Activated CD8-positive, alpha-beta memory T cell treated with anti-CD3 and anti-CD28 coated beads, Interleukin-2, amount 10 ng/mL, durations not matched to agents 7 days and 5 days (primary cell): Measurements from ENCODE around the gene TMEM253. TPM values are rescaled to one million over a fixed set of nuclear protein-coding genes. Genes with fewer than 3 reads are reported as not detected.

Experiments used
- ATAC-seq: fragments of 150-1000 bp; cut with Tn5 transposase; one replicate; pipeline ENCODE4 v1.10.0; 2021; ENCODE audit warnings: moderate library complexity
- CTCF ChIA-PET: fragments of 350-600 bp; sonication (Branson Sonifier 250); formaldehyde crosslinking; loops from one replicate; lab custom pipeline; 2021; ENCODE audit warnings: antibody characterized with exemption; lab: Charles Lee
- DNase-seq: peaks from one replicate; pipeline ENCODE4 v3.0.0-alpha.2; 2020
- H3K27ac Mint-ChIP-seq: one replicate; pipeline ENCODE4 v1.8.0; 2021; ENCODE audit warnings: mild to moderate bottlenecking, mixed read lengths
- H3K27me3 Mint-ChIP-seq: one replicate; pipeline ENCODE4 v1.8.0; 2021; ENCODE audit warnings: mixed read lengths
- H3K36me3 Mint-ChIP-seq: one replicate; pipeline ENCODE4 v1.8.0; 2021; ENCODE audit warnings: mild to moderate bottlenecking, mixed read lengths
- H3K4me1 Mint-ChIP-seq: one replicate; pipeline ENCODE4 v1.8.0; 2021; ENCODE audit warnings: mixed read lengths
- H3K4me3 Mint-ChIP-seq: one replicate; pipeline ENCODE4 v1.8.0; 2021; ENCODE audit warnings: mild to moderate bottlenecking, moderate library complexity, mixed read lengths
- H3K9me3 Mint-ChIP-seq: one replicate; pipeline ENCODE4 v1.8.0; 2022; ENCODE audit warnings: low read depth, mixed read lengths
- total RNA-seq, 2 experiments: library from RNA; stranded (reverse); gene quantifications; one replicate each; pipeline ENCODE4 v1.2.3, GENCODE V29; 2021

Gene TMEM253
- total RNA-seq, 2 experiments from 2014 or later: not detected

GRCh38 chr14:21074398-21075272, 26.2 kb upstream of the TMEM253 start:
- CTCF ChIA-PET: interaction anchor here (0.8 to 5.9 kb wide), 6 partner anchors 13 to 421 kb away, joined by 3 to 74 read pairs (median 8); no protein-coding TSS in a partner anchor
- no peak for ATAC-seq
- peaks cover 36% of the 10 kb centered on the region for H3K27me3 Mint-ChIP-seq

GRCh38 chr14:21075719-21076437, 25.0 kb upstream of the TMEM253 start:
- no peak for ATAC-seq
- Mint-ChIP-seq H3K36me3 (no peaks in the 10 kb centered on the region), H3K27me3 (peaks cover 26% of the 10 kb centered on the region), H3K27ac (no peak overlapping the region), H3K4me3 (no peak overlapping the region), H3K4me1 (peaks cover 11% of the 10 kb centered on the region), H3K9me3 (no peaks in the 10 kb centered on the region)
- DNase-seq: no peak
- CTCF ChIA-PET: interaction anchor here (1.9 to 5.9 kb wide), 2 partner anchors 17 to 29 kb away, joined by 6 to 74 read pairs; no protein-coding TSS in a partner anchor

More at GRCh38 chr14:21074398-21075272, 26.2 kb upstream of the TMEM253 start:
- H3K4me1 Mint-ChIP-seq: peaks cover 19% of the 10 kb centered on the region
- no peaks in the 10 kb centered on the region for H3K9me3 Mint-ChIP-seq
- no peak overlapping the region for H3K4me3 Mint-ChIP-seq
- no peak for DNase-seq
- H3K27ac Mint-ChIP-seq: no peak overlapping the region
- no peaks in the 10 kb centered on the region for H3K36me3 Mint-ChIP-seq

GRCh38 chr14:21077672-21078071, 23.2 kb upstream of the TMEM253 start:
- Mint-ChIP-seq H3K27ac (no peak overlapping the region), H3K4me1 (no peaks in the 10 kb centered on the region), H3K4me3 (no peak overlapping the region), H3K36me3 (no peaks in the 10 kb centered on the region), H3K9me3 (no peaks in the 10 kb centered on the region), H3K27me3 (peaks cover 8% of the 10 kb centered on the region)
- CTCF ChIA-PET: interaction anchor here (2.1 kb wide), 1 partner anchor 15 kb away, joined by 7 read pairs; no protein-coding TSS in a partner anchor
- DNase-seq (no peak), ATAC-seq (no peak)

GRCh38 chr14:21078287-21078686, 22.6 kb upstream of the TMEM253 start:
- no peak overlapping the region for H3K27ac Mint-ChIP-seq
- peaks cover 3% of the 10 kb centered on the region for H3K27me3 Mint-ChIP-seq
- no peaks in the 10 kb centered on the region for H3K36me3 Mint-ChIP-seq
- H3K4me3 Mint-ChIP-seq: no peak overlapping the region
- no peak for DNase-seq
- H3K4me1 Mint-ChIP-seq: no peaks in the 10 kb centered on the region
- CTCF ChIA-PET: interaction anchor here (2.1 kb wide), 1 partner anchor 14 kb away, joined by 7 read pairs; no protein-coding TSS in a partner anchor
- ATAC-seq: no peak
- H3K9me3 Mint-ChIP-seq: no peaks in the 10 kb centered on the region

- no peak overlapping the region for H3K27ac Mint-ChIP-seq
- H3K4me3 Mint-ChIP-seq: no peak overlapping the region
- DNase-seq (no peak), ATAC-seq (no peak)
- H3K4me1 Mint-ChIP-seq: no peaks in the 10 kb centered on the region
- no peaks in the 10 kb centered on the region for H3K9me3 Mint-ChIP-seq
- CTCF ChIA-PET: interaction anchor here (1.2 kb wide), 1 partner anchor 14 kb away, joined by 8 read pairs; no protein-coding TSS in a partner anchor
- H3K36me3 Mint-ChIP-seq: no peaks in the 10 kb centered on the region
- H3K27me3 Mint-ChIP-seq: no peaks in the 10 kb centered on the region
These were observed 22.1 kb upstream of the TMEM253 start for GRCh38 chr14:21078726-21079125.

GRCh38 chr14:21081521-21082142, 19.2 kb upstream of the TMEM253 start:
- no peaks in the 10 kb centered on the region for H3K9me3 Mint-ChIP-seq
- H3K27me3 Mint-ChIP-seq: no peaks in the 10 kb centered on the region
- H3K4me1 Mint-ChIP-seq: peaks cover 3% of the 10 kb centered on the region
- CTCF ChIA-PET: interaction anchor here (1.5 kb wide), 1 partner anchor 10 kb away, joined by 3 read pairs; no protein-coding TSS in a partner anchor
- H3K4me3 Mint-ChIP-seq: no peak overlapping the region
- H3K27ac Mint-ChIP-seq: no peak overlapping the region
- no peaks in the 10 kb centered on the region for H3K36me3 Mint-ChIP-seq
- ATAC-seq: no peak
- no peak for DNase-seq

GRCh38 chr14:21083565-21084325, 17.1 kb upstream of the TMEM253 start:
- no peaks in the 10 kb centered on the region for H3K9me3 Mint-ChIP-seq
- H3K27me3 Mint-ChIP-seq: no peaks in the 10 kb centered on the region
- CTCF ChIA-PET: interaction anchor here (0.6 to 1.8 kb wide), 5 partner anchors 9 to 26 kb away, joined by 3 to 6 read pairs (median 5); no protein-coding TSS in a partner anchor
- no peak for ATAC-seq
- no peak for DNase-seq
- H3K4me3 Mint-ChIP-seq: no peak overlapping the region
- no peak overlapping the region for H3K27ac Mint-ChIP-seq
- no peaks in the 10 kb centered on the region for H3K36me3 Mint-ChIP-seq
- peaks cover 20% of the 10 kb centered on the region for H3K4me1 Mint-ChIP-seq

GRCh38 chr14:21084396-21084795, 16.5 kb upstream of the TMEM253 start:
- no peaks in the 10 kb centered on the region for H3K9me3 Mint-ChIP-seq
- H3K4me1 Mint-ChIP-seq: peaks cover 23% of the 10 kb centered on the region
- H3K27ac Mint-ChIP-seq: no peak overlapping the region
- CTCF ChIA-PET: interaction anchor here (0.6 to 1.8 kb wide), 5 partner anchors 8 to 25 kb away, joined by 3 to 6 read pairs (median 5); no protein-coding TSS in a partner anchor
- no peak for DNase-seq
- no peak for ATAC-seq
- no peak overlapping the region for H3K4me3 Mint-ChIP-seq
- no peaks in the 10 kb centered on the region for H3K36me3 Mint-ChIP-seq
- H3K27me3 Mint-ChIP-seq: no peaks in the 10 kb centered on the region

GRCh38 chr14:21084998-21085853, 15.6 kb upstream of the TMEM253 start:
- no peaks in the 10 kb centered on the region for H3K9me3 Mint-ChIP-seq
- CTCF ChIA-PET: interaction anchor here (1.6 to 11.6 kb wide), 4 partner anchors 7 to 20 kb away, joined by 5 to 339 read pairs (median 26); partner anchors contain the start of genes ARHGEF40 and TMEM253
- H3K4me3 Mint-ChIP-seq: no peak overlapping the region
- no peaks in the 10 kb centered on the region for H3K36me3 Mint-ChIP-seq
- H3K27ac Mint-ChIP-seq: no peak overlapping the region
- ATAC-seq: no peak
- H3K4me1 Mint-ChIP-seq: peaks cover 23% of the 10 kb centered on the region
- DNase-seq: no peak
- H3K27me3 Mint-ChIP-seq: no peaks in the 10 kb centered on the region

- Mint-ChIP-seq H3K36me3 (no peaks in the 10 kb centered on the region), H3K27ac (peak overlapping the region; percentile 10)
These were observed 14.0 kb upstream of the TMEM253 start for GRCh38 chr14:21086908-21087293.

GRCh38 chr14:21087294-21088091, 13.4 kb upstream of the TMEM253 start:
- DNase-seq (peak; percentile 78), ATAC-seq (peak; percentile 80)
- Mint-ChIP-seq H3K27ac (no peak overlapping the region), H3K9me3 (no peaks in the 10 kb centered on the region), H3K4me1 (peaks cover 24% of the 10 kb centered on the region), H3K4me3 (no peak overlapping the region), H3K27me3 (no peaks in the 10 kb centered on the region), H3K36me3 (no peaks in the 10 kb centered on the region)
- CTCF ChIA-PET: interaction anchor here (1.0 to 11.6 kb wide), 8 partner anchors 10 to 116 kb away, joined by 3 to 339 read pairs (median 24); partner anchors contain the start of genes ARHGEF40, NDRG2 and TMEM253

More at GRCh38 chr14:21086908-21087293, 14.0 kb upstream of the TMEM253 start:
- Mint-ChIP-seq H3K4me1 (peaks cover 23% of the 10 kb centered on the region), H3K9me3 (no peaks in the 10 kb centered on the region), H3K27me3 (no peaks in the 10 kb centered on the region), H3K4me3 (no peak overlapping the region)
- DNase-seq (no peak), ATAC-seq (no peak)
- CTCF ChIA-PET: interaction anchor here (1.0 to 11.6 kb wide), 7 partner anchors 11 to 81 kb away, joined by 3 to 339 read pairs (median 46); partner anchors contain the start of genes ARHGEF40, NDRG2 and TMEM253
